HG03342 (cell line): ENCODE results near the gene KIAA1671.

ENCODE experiments used
- ATAC-seq: cut with Tn5 transposase; IDR thresholded peaks from one replicate; pipeline ENCODE4 v1.9.1; 2021; ENCODE audit warnings: mild to moderate bottlenecking, moderate library complexity; ENCODE audit not compliant: unreplicated experiment

The KIAA1671 gene

GRCh38 chr22:25109878-25110595 is 157.5 kb downstream of the KIAA1671 start:
- ATAC-seq: no peak

GRCh38 chr22:25110596-25110845 is 158.0 kb downstream of the KIAA1671 start:
- no peak for ATAC-seq

GRCh38 chr22:25110846-25111578 is 158.5 kb downstream of the KIAA1671 start:
- no peak for ATAC-seq

- no peak for ATAC-seq
Measured at GRCh38 chr22:25111579-25112517, 159.3 kb downstream of the KIAA1671 start.

- no peak for ATAC-seq
Measured at GRCh38 chr22:25112538-25113253, 160.2 kb downstream of the KIAA1671 start.

- ATAC-seq: no peak
Measured at GRCh38 chr22:25113316-25113721, 160.8 kb downstream of the KIAA1671 start.

- no peak for ATAC-seq
Measured at GRCh38 chr22:25114369-25115362, 162.2 kb downstream of the KIAA1671 start.

GRCh38 chr22:25119609-25120008 is 167.1 kb downstream of the KIAA1671 start:
- no peak for ATAC-seq

GRCh38 chr22:25120093-25120561 is 167.6 kb downstream of the KIAA1671 start:
- ATAC-seq: no peak

GRCh38 chr22:25120761-25121212 is 168.3 kb downstream of the KIAA1671 start:
- no peak for ATAC-seq

- no peak for ATAC-seq
Measured at GRCh38 chr22:25122136-25122764, 169.7 kb downstream of the KIAA1671 start.

- ATAC-seq: no peak
Measured at GRCh38 chr22:25123677-25124076, 171.2 kb downstream of the KIAA1671 start.

- no peak for ATAC-seq
Measured at GRCh38 chr22:25125693-25126357, 173.3 kb downstream of the KIAA1671 start.

GRCh38 chr22:25126510-25126909 is 174.0 kb downstream of the KIAA1671 start:
- no peak for ATAC-seq

GRCh38 chr22:25127318-25127717 is 174.8 kb downstream of the KIAA1671 start:
- ATAC-seq: no peak

GRCh38 chr22:25130462-25130861 is 177.9 kb downstream of the KIAA1671 start:
- no peak for ATAC-seq

GRCh38 chr22:25131198-25131887 is 178.8 kb downstream of the KIAA1671 start:
- no peak for ATAC-seq

- ATAC-seq: no peak
Measured at GRCh38 chr22:25134028-25134427, 181.5 kb downstream of the KIAA1671 start.
